Endothelial cell of umbilical vein (primary cell): ENCODE results near the gene IL17RB. TPM values are rescaled to one million over a fixed set of nuclear protein-coding genes. Genes with fewer than 3 reads are reported as not detected.

Experiments used
- BruUV-seq: library from RNA; stranded (reverse); fragments of 400-500 nt; replicated peaks from 2 replicates; lab custom pipeline; 2021; lab: Mats Ljungman, UMichigan
- CTCF ChIA-PET: fragments of 300-600, 350-600 bp; sonication (Branson Sonifier 250); formaldehyde crosslinking; loops from one replicate; lab custom pipeline; 2021; ENCODE audit warnings: antibody characterized with exemption, inconsistent platforms; lab: Charles Lee
- POLR2A ChIA-PET: fragments of 300-600, 350-600 bp; sonication (Branson Sonifier 250); formaldehyde crosslinking; loops from one replicate; lab custom pipeline; 2021; ENCODE audit warnings: antibody characterized with exemption, inconsistent platforms; lab: Charles Lee
- DNase-seq: peaks from one replicate; pipeline ENCODE4 v3.0.0-alpha.2; 2011; ENCODE audit warnings: low read depth, low spot score
- FAIRE-seq: peaks from 2 replicates; lab custom pipeline; 2011; peaks lifted over from hg19 to GRCh38; lab: Jason Lieb, UNC
- H2AFZ ChIP-seq: 2 replicates; pipeline ENCODE4 v1.6.0; 2012; ENCODE audit warnings: low read depth, low read length, control low read depth, inconsistent platforms
- H3K27ac ChIP-seq: 2 replicates; pipeline ENCODE4 v1.5.1; 2011; ENCODE audit warnings: low read depth, mild to moderate bottlenecking, control low read depth, low read length, moderate library complexity; ENCODE audit not compliant: insufficient read depth
- H3K27me3 ChIP-seq, 2 experiments: 2 replicates each; pipeline versions ENCODE4 v1.6.0 to v1.6.1; 2011; ENCODE audit warnings: low read length in 2 of 2, mixed read lengths in 1 of 2; ENCODE audit not compliant: control insufficient read depth in 2 of 2, insufficient read depth in 2 of 2
- H3K36me3 ChIP-seq, 2 experiments: 2 replicates in 1 of 2; 3 replicates in 1 of 2; pipeline ENCODE4 v1.5.1; 2011; ENCODE audit warnings: low read length in 2 of 2, mild to moderate bottlenecking in 1 of 2, moderate library complexity in 1 of 2; ENCODE audit not compliant: control insufficient read depth in 2 of 2, insufficient read depth in 2 of 2; ENCODE audit errors: extremely low read depth in 1 of 2
- H3K4me1 ChIP-seq: 3 replicates; pipeline ENCODE4 v1.5.1; 2011; ENCODE audit warnings: mild to moderate bottlenecking, low read length; ENCODE audit not compliant: control insufficient read depth, insufficient read depth; ENCODE audit errors: extremely low read depth
- H3K4me2 ChIP-seq: 2 replicates; pipeline ENCODE4 v1.6.1; 2011; ENCODE audit warnings: low read length, control low read depth, mixed read lengths; ENCODE audit not compliant: insufficient read depth
- H3K4me3 ChIP-seq, 3 experiments: fragments of 200-600 bp in 1 of 3; sonication (generic), shearing (Covaris generic) in 1 of 3; replicated peaks in 1 of 3; 2 replicates each; pipeline ENCODE4 v1.5.1; 2011 to 2016; ENCODE audit warnings: control low read depth in 3 of 3, low read length in 3 of 3, mild to moderate bottlenecking in 2 of 3, inconsistent platforms in 1 of 3, low read depth in 1 of 3, moderate library complexity in 1 of 3; ENCODE audit not compliant: insufficient read depth in 1 of 3
- H3K79me2 ChIP-seq: 2 replicates; pipeline ENCODE4 v1.6.0; 2012; ENCODE audit warnings: low read length, inconsistent platforms; ENCODE audit not compliant: control insufficient read depth, insufficient read depth
- H3K9ac ChIP-seq: replicated peaks from 2 replicates; pipeline ENCODE3; 2011; ENCODE audit warnings: low read length, control low read depth; ENCODE audit not compliant: insufficient read depth; ENCODE audit errors: extremely low read depth
- H3K9me1 ChIP-seq: replicated peaks from 3 replicates; pipeline ENCODE4 v1.6.0; 2011; ENCODE audit warnings: mild to moderate bottlenecking, low read length; ENCODE audit not compliant: control insufficient read depth, insufficient read depth; ENCODE audit errors: extremely low read depth
- H3K9me3 ChIP-seq: replicated peaks from 2 replicates; pipeline ENCODE4 v1.5.1; 2012; ENCODE audit warnings: low read length, inconsistent platforms; ENCODE audit not compliant: control insufficient read depth, insufficient read depth
- H4K20me1 ChIP-seq: replicated peaks from 2 replicates; pipeline ENCODE3; 2011; ENCODE audit warnings: mild to moderate bottlenecking, low read length; ENCODE audit not compliant: control insufficient read depth, insufficient read depth; ENCODE audit errors: extremely low read depth
- EZH2 ChIP-seq: IDR thresholded peaks from 2 replicates; pipeline ENCODE4 v1.6.1; 2012; ENCODE audit warnings: borderline replicate concordance, low read depth, mild to moderate bottlenecking, moderate library complexity, low read length, inconsistent platforms; ENCODE audit not compliant: severe bottlenecking
- FOS ChIP-seq: IDR thresholded peaks from 2 replicates; pipeline ENCODE4 v1.6.1; 2011; ENCODE audit warnings: mild to moderate bottlenecking, low read length, moderate library complexity, borderline replicate concordance; ENCODE audit not compliant: insufficient read depth
- GATA2 ChIP-seq: IDR thresholded peaks from 2 replicates; pipeline ENCODE4 v1.7.0; 2011; ENCODE audit warnings: low read depth, mild to moderate bottlenecking, moderate library complexity, mixed read lengths, low read length; ENCODE audit not compliant: insufficient read length, insufficient read depth
- JUN ChIP-seq: IDR thresholded peaks from 2 replicates; pipeline ENCODE4 v1.6.1; 2011; ENCODE audit warnings: borderline replicate concordance, low read depth; ENCODE audit not compliant: insufficient read length, insufficient read depth
- MYC ChIP-seq: IDR thresholded peaks from one replicate; pipeline ENCODE4 v1.6.1; 2011; ENCODE audit warnings: mild to moderate bottlenecking, low read depth, low read length
- POLR2A ChIP-seq: IDR thresholded peaks from 2 replicates; pipeline ENCODE4 v1.6.1; 2012; ENCODE audit warnings: low read depth, mild to moderate bottlenecking, control low read depth, low read length
- POLR2AphosphoS5 ChIP-seq: IDR thresholded peaks from 2 replicates; pipeline ENCODE4 v1.6.1; 2012; ENCODE audit warnings: low read depth, mild to moderate bottlenecking, control low read depth, low read length, moderate library complexity; ENCODE audit not compliant: insufficient read depth
- dilution Hi-C: fragments of 300-500 bp; cut with MboI; formaldehyde crosslinking; loops from one replicate; pipeline ENCODE4 v1.15.0; 2019; ENCODE audit warnings: low sequenced_read_pairs; ENCODE audit not compliant: extremely low pct_ligation_motif_present
- intact Hi-C: fragments of 100-400 bp; cut with micrococcal nuclease; formaldehyde crosslinking; loops from one replicate; pipeline ENCODE4 v1.10.0; 2022
- polyA plus RNA-seq, 4 experiments: library from polyadenylated mRNA; depleted of rRNA in 3 of 4; stranded (reverse) in 3 of 4; unstranded in 1 of 4; fragments of >200 nt; gene quantifications; 2 replicates each; pipeline versions ENCODE4 v1.2.1 to v1.2.3, GENCODE V29; 2011 to 2012; ENCODE audit warnings: missing spikeins in 1 of 4
- total RNA-seq: library from RNA; stranded (reverse); gene quantifications from 2 replicates; pipeline ENCODE4 v1.2.3, GENCODE V29; 2021
- TF ChIP-seq, protein P1 (sequence below): IDR thresholded peaks from 2 replicates; pipeline ENCODE4 v1.6.1; 2011; ENCODE audit not compliant: insufficient read depth, insufficient read length
- TF ChIP-seq, protein P2 (sequence below), 2 donors: IDR thresholded peaks; 1 replicate in 1 of 2; 2 replicates in 1 of 2; pipeline ENCODE4 v1.5.1; 2011; ENCODE audit warnings: low read length in 2 of 2, mild to moderate bottlenecking in 2 of 2, moderate library complexity in 2 of 2, control low read depth in 1 of 2, inconsistent platforms in 1 of 2, low read depth in 1 of 2; ENCODE audit not compliant: insufficient read depth in 1 of 2; ENCODE audit errors: extremely low read depth in 1 of 2

Gene IL17RB
- total and polyA plus RNA-seq, 2 donors (not counting 3 experiments of a cell fraction or from before 2014, with no cell fraction given), result 0.04 TPM; not detected in 1

DNA sequence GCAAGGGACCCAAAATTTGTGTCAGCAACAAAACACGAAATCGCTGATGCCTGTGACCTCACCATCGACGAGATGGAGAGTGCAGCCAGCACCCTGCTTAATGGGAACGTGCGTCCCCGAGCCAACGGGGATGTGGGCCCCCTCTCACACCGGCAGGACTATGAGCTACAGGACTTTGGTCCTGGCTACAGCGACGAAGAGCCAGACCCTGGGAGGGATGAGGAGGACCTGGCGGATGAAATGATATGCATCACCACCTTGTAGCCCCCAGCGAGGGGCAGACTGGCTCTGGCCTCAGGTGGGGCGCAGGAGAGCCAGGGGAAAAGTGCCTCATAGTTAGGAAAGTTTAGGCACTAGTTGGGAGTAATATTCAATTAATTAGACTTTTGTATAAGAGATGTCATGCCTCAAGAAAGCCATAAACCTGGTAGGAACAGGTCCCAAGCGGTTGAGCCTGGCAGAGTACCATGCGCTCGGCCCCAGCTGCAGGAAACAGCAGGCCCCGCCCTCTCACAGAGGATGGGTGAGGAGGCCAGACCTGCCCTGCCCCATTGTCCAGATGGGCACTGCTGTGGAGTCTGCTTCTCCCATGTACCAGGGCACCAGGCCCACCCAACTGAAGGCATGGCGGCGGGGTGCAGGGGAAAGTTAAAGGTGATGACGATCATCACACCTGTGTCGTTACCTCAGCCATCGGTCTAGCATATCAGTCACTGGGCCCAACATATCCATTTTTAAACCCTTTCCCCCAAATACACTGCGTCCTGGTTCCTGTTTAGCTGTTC, 35.0 kb upstream of the IL17RB start:
- no peaks in the 10 kb centered on the region for H3K27me3 ChIP-seq
- no peaks in the 10 kb centered on the region for H3K9me3 ChIP-seq
- no peaks in the 10 kb centered on the region for H3K79me2 ChIP-seq
- intact Hi-C loops (no loop called here), dilution Hi-C loops (no loop called here)
- no peaks in the 10 kb centered on the region for H3K36me3 ChIP-seq
- H3K4me3 ChIP-seq, result no peak overlapping the region
- TF ChIP-seq EZH2, result no peak
- no peaks in the 10 kb centered on the region for H3K4me1 ChIP-seq
- no peak overlapping the region for H3K27ac ChIP-seq
- ChIA-PET CTCF (no interaction called here), POLR2A (no interaction called here)
- H3K9me1 ChIP-seq, result no peaks in the 10 kb centered on the region
- no peak overlapping the region for H3K9ac ChIP-seq
- DNase-seq (no peak), FAIRE-seq (no peak)
- no peak overlapping the region for H2AFZ ChIP-seq
- BruUV-seq, result no TSS peak
- H4K20me1 ChIP-seq, result no peaks in the 10 kb centered on the region
- H3K4me2 ChIP-seq, result no peak overlapping the region

DNA sequence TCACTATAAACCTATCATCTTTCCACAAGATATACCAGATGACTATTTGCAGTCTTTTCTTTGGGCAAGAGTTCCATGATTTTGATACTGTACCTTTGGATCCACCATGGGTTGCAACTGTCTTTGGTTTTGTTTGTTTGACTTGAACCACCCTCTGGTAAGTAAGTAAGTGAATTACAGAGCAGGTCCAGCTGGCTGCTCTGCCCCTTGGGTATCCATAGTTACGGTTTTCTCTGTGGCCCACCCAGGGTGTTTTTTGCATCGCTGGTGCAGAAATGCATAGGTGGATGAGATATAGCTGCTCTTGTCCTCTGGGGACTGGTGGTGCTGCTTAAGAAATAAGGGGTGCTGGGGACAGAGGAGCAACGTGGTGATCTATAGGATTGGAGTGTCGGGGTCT, 33.9 kb upstream of the IL17RB start:
- H3K4me3 ChIP-seq, result no peak overlapping the region
- FAIRE-seq (no peak), DNase-seq (no peak)
- no peaks in the 10 kb centered on the region for H3K27me3 ChIP-seq
- ChIA-PET POLR2A (no interaction called here), CTCF (no interaction called here)
- no peak overlapping the region for H3K9ac ChIP-seq
- H3K9me3 ChIP-seq, result no peaks in the 10 kb centered on the region
- H3K27ac ChIP-seq, result no peak overlapping the region
- no peaks in the 10 kb centered on the region for H3K4me1 ChIP-seq
- dilution Hi-C loops, result no loop called here
- no peaks in the 10 kb centered on the region for H4K20me1 ChIP-seq
- BruUV-seq, result no TSS peak
- H3K79me2 ChIP-seq, result no peaks in the 10 kb centered on the region
- H3K4me2 ChIP-seq, result no peak overlapping the region
- no peaks in the 10 kb centered on the region for H3K36me3 ChIP-seq
- TF ChIP-seq, protein P1, sequence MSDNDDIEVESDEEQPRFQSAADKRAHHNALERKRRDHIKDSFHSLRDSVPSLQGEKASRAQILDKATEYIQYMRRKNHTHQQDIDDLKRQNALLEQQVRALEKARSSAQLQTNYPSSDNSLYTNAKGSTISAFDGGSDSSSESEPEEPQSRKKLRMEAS, result no peak
- TF ChIP-seq FOS (no peak), JUN (no peak), POLR2AphosphoS5 (no peak), POLR2A (no peak), EZH2 (no peak), MYC (no peak), GATA2 (no peak)
- TF ChIP-seq, protein P2, sequence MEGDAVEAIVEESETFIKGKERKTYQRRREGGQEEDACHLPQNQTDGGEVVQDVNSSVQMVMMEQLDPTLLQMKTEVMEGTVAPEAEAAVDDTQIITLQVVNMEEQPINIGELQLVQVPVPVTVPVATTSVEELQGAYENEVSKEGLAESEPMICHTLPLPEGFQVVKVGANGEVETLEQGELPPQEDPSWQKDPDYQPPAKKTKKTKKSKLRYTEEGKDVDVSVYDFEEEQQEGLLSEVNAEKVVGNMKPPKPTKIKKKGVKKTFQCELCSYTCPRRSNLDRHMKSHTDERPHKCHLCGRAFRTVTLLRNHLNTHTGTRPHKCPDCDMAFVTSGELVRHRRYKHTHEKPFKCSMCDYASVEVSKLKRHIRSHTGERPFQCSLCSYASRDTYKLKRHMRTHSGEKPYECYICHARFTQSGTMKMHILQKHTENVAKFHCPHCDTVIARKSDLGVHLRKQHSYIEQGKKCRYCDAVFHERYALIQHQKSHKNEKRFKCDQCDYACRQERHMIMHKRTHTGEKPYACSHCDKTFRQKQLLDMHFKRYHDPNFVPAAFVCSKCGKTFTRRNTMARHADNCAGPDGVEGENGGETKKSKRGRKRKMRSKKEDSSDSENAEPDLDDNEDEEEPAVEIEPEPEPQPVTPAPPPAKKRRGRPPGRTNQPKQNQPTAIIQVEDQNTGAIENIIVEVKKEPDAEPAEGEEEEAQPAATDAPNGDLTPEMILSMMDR (IDR thresholded peaks at IDR 0.05; ENCODE audit: extremely low read depth in 1 of 2, insufficient read depth in 1 of 2, low read depth in 1 of 2, low read length in 2 of 2), result no peak
- no peak overlapping the region for H2AFZ ChIP-seq
- no peaks in the 10 kb centered on the region for H3K9me1 ChIP-seq
- intact Hi-C loops, result no loop called here
